Activated CD4-positive, alpha-beta T cell treated with anti-CD3 and anti-CD28 coated beads, Interleukin-2, amount 50 U/mL, for 1 hour (primary cell): ENCODE results near the gene DHX58.

Experiments used
- DNase-seq: peaks from one replicate; pipeline ENCODE4 v3.0.0-alpha.2; 2020

Gene DHX58

DNA sequence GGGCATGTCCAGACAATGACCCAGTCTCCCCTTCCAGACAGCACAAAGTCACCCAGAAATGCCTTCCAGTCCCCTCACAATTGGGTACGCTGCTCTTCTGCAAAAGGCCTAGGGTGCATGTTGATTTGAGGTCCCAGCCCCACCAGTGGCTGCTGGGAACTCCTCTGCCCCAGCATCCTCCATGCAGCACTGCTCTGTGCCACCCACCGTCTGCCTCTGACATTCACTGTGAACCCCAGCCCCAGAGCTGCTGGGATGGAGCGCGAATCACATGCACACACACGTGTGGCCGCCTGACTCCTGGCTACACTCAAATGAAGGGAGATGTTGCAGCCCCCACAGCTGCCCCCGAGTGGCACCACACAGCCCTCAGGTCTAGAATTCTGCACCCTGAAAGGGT is 60.9 kb downstream of the DHX58 start:
- DNase-seq = no peak
